ENCODE measurements around the gene NABP2. TPM values are rescaled to one million over a fixed set of nuclear protein-coding genes. Genes with fewer than 3 reads are reported as not detected.

Gene NABP2
- total and polyA plus RNA-seq, 2 donors (not counting 3 experiments of a cell fraction or from before 2014, with no cell fraction given) = 42.4 to 59.7 TPM

DNA sequence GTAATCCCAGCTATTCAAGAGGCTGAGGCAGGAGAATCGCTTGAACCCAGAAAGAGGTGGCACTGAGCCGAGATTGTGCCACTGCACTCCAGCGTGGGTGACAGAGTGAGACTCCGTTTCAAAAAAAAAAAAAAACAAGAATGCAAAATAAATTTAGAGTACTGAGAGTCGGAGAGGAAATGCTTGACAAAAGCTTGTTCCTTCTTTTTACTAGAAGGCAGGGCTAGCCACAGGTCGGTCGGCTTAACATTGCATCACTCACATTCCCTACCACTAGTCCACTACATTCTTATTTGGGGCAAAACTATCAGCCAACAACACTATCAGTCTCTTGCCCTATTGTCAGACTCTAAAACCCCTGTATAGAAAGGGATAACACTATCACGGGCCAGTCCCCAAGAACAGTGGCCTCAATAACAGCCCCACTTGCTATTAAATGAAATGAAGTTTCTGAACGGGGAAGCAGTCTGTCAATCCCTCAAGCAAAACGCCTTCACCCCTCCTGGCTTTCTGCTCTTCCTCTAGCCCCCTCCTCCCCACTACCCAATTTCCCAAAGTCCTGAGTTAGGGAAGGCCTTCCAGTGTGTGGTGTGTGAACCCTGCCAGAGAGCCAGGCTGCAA, 3.4 kb upstream of the NABP2 start:
- DNase-seq (ENCODE audit: low read depth, low spot score) (peak; percentile 51), FAIRE-seq (peak; percentile 35)
- Histone ChIP-seq H3K4me1 (ENCODE audit: control insufficient read depth, extremely low read depth, insufficient read depth, low read length) (peaks cover 19% of the 10 kb centered on the region), H3K4me3 (replicated peaks in 1 of 3; ENCODE audit: insufficient read depth in 1 of 3, low read depth in 1 of 3, low read length in 3 of 3) (peak overlapping the region; percentile 80 to 93 (median 82)), H3K27ac (ENCODE audit: insufficient read depth, low read depth, low read length) (peak overlapping the region; percentile 95), H3K9me3 (replicated peaks; ENCODE audit: control insufficient read depth, insufficient read depth, low read length) (no peaks in the 10 kb centered on the region), H3K4me2 (ENCODE audit: insufficient read depth, low read length) (peak overlapping the region; percentile 64), H2AFZ (ENCODE audit: low read depth, low read length) (no peak overlapping the region), H3K36me3 (ENCODE audit: control insufficient read depth in 2 of 2, extremely low read depth in 1 of 2, insufficient read depth in 2 of 2, low read length in 2 of 2) (peaks cover 4 to 5% of the 10 kb centered on the region in 2 experiments), H3K9me1 (replicated peaks; ENCODE audit: control insufficient read depth, extremely low read depth, insufficient read depth, low read length) (no peaks in the 10 kb centered on the region), H4K20me1 (replicated peaks; ENCODE audit: control insufficient read depth, extremely low read depth, insufficient read depth, low read length) (no peaks in the 10 kb centered on the region), H3K79me2 (ENCODE audit: control insufficient read depth, insufficient read depth, low read length) (peaks cover 27% of the 10 kb centered on the region), H3K9ac (replicated peaks; ENCODE audit: extremely low read depth, insufficient read depth, low read length) (peak overlapping the region; percentile 94), H3K27me3 (ENCODE audit: control insufficient read depth in 2 of 2, insufficient read depth in 2 of 2, low read length in 2 of 2) (no peaks in the 10 kb centered on the region)
- POLR2A ChIA-PET = interaction anchor here (0.6 to 3.2 kb wide), 7 partner anchors 9 to 32 kb away, joined by 3 to 37 read pairs (median 6); partner anchors contain the start of gene SMARCC2
- no peak for TF ChIP-seq FOS (IDR thresholded peaks at IDR 0.05; ENCODE audit: borderline replicate concordance, insufficient read depth, low read length)
- TF ChIP-seq JUN (IDR thresholded peaks at IDR 0.05; ENCODE audit: borderline replicate concordance, insufficient read depth, insufficient read length, low read depth) = no peak
- TF ChIP-seq GATA2 (IDR thresholded peaks at IDR 0.05; ENCODE audit: insufficient read depth, insufficient read length, low read depth, low read length) = no peak
- no peak for TF ChIP-seq CTCF (IDR thresholded peaks at IDR 0.05; ENCODE audit: extremely low read depth in 1 of 2, insufficient read depth in 1 of 2, low read depth in 1 of 2, low read length in 2 of 2)
- no peak for TF ChIP-seq POLR2A (IDR thresholded peaks at IDR 0.05; ENCODE audit: low read depth, low read length)
- TF ChIP-seq MYC (IDR thresholded peaks at IDR 0.05; ENCODE audit: low read depth, low read length) = no peak
- no peak for TF ChIP-seq POLR2AphosphoS5 (IDR thresholded peaks at IDR 0.05; ENCODE audit: insufficient read depth, low read depth, low read length)
- no peak for TF ChIP-seq EZH2 (IDR thresholded peaks at IDR 0.05; ENCODE audit: borderline replicate concordance, low read depth, low read length, severe bottlenecking)
- no peak for TF ChIP-seq MAX (IDR thresholded peaks at IDR 0.05; ENCODE audit: insufficient read depth, insufficient read length)
- intact Hi-C loops (cut with micrococcal nuclease) (no loop called here), dilution Hi-C loops (cut with MboI; ENCODE audit: extremely low pct_ligation_motif_present, low sequenced_read_pairs) (no loop called here)
- CTCF ChIA-PET = interaction anchor here (0.5 to 4.0 kb wide), 10 partner anchors 12 to 1867 kb away, joined by 3 to 75 read pairs (median 14); partner anchors contain the start of gene SMARCC2
- TSS peak; percentile 57 for BruUV-seq (replicated peaks)

Data from endothelial cell of umbilical vein (primary cell).